HEK293T (cell line): ENCODE data around the gene SPIRE2.
"Not testable (repeated sequence)": the region's sequence is repeated elsewhere in the genome, so short reads cannot be mapped to it uniquely, and the experiment has no call there.

Experiments
- CTCF ChIA-PET: fragments of 350-600 bp; formaldehyde crosslinking; extraction: SDS; loops from one replicate; lab custom pipeline; 2021; ENCODE audit warnings: antibody characterized with exemption, inconsistent platforms; lab: Yijun Ruan, JAX
- POLR2A ChIA-PET: fragments of 350-600 bp; formaldehyde crosslinking; extraction: SDS; loops from one replicate; lab custom pipeline; 2020; ENCODE audit warnings: antibody characterized with exemption, inconsistent platforms; lab: Yijun Ruan, JAX
- DNase-seq: peaks from one replicate; pipeline ENCODE4 v3.0.0; 2012; ENCODE audit warnings: mixed read lengths; ENCODE audit errors: extremely low spot score
- ARNT ChIP-seq: fragments of 450-650 bp; IDR thresholded peaks from 2 replicates; pipeline ENCODE4 v1.6.1; 2017; ENCODE audit warnings: mild to moderate bottlenecking
- BHLHE40 ChIP-seq: fragments of 450-650 bp; IDR thresholded peaks from 2 replicates; pipeline ENCODE4 v1.6.1; 2016; ENCODE audit warnings: mild to moderate bottlenecking, moderate library complexity, borderline replicate concordance
- CTBP1 ChIP-seq: fragments of 450-650 bp; IDR thresholded peaks from 2 replicates; pipeline ENCODE4 v1.6.1; 2016; ENCODE audit warnings: borderline replicate concordance
- ELF4 ChIP-seq: fragments of 450-650 bp; IDR thresholded peaks from 2 replicates; pipeline ENCODE4 v1.6.1; 2017; ENCODE audit warnings: antibody characterized with exemption
- FOXA1 ChIP-seq: fragments of 450-650 bp; IDR thresholded peaks from 2 replicates; pipeline ENCODE4 v1.6.1; 2016; ENCODE audit warnings: mild to moderate bottlenecking
- FOXK2 ChIP-seq: fragments of 450-650 bp; IDR thresholded peaks from 2 replicates; pipeline ENCODE4 v1.6.1; 2016; ENCODE audit warnings: mild to moderate bottlenecking
- FOXM1 ChIP-seq: fragments of 450-650 bp; IDR thresholded peaks from 2 replicates; pipeline ENCODE4 v1.6.1; 2017; ENCODE audit warnings: mild to moderate bottlenecking, borderline replicate concordance
- HDGF ChIP-seq: fragments of 450-650 bp; IDR thresholded peaks from 2 replicates; pipeline ENCODE4 v1.6.1; 2017; ENCODE audit warnings: antibody characterized with exemption, borderline replicate concordance
- L3MBTL2 ChIP-seq: fragments of 450-650 bp; conservative IDR thresholded peaks from 2 replicates; pipeline ENCODE4 v1.6.1; 2016; ENCODE audit warnings: mild to moderate bottlenecking
- LEF1 ChIP-seq: fragments of 450-650 bp; IDR thresholded peaks from 2 replicates; pipeline ENCODE4 v1.6.1; 2017; ENCODE audit warnings: mild to moderate bottlenecking, borderline replicate concordance
- NFRKB ChIP-seq: fragments of 450-650 bp; IDR thresholded peaks from 2 replicates; pipeline ENCODE4 v1.6.1; 2016; ENCODE audit warnings: mild to moderate bottlenecking, moderate library complexity
- PKNOX1 ChIP-seq: fragments of 450-650 bp; IDR thresholded peaks from 2 replicates; pipeline ENCODE4 v1.6.1; 2016
- SP1 ChIP-seq: fragments of 450-650 bp; IDR thresholded peaks from 2 replicates; pipeline ENCODE4 v1.6.1; 2017
- SUZ12 ChIP-seq: fragments of 450-650 bp; IDR thresholded peaks from 2 replicates; pipeline ENCODE4 v1.6.1; 2016; ENCODE audit warnings: mild to moderate bottlenecking
- TARDBP ChIP-seq: fragments of 450-650 bp; IDR thresholded peaks from 2 replicates; pipeline ENCODE4 v1.6.1; 2016
- ZNF384 ChIP-seq: fragments of 450-650 bp; IDR thresholded peaks from 2 replicates; pipeline ENCODE4 v1.6.1; 2016

The SPIRE2 gene

GRCh38 chr16:89828199-89828869, at the start of gene SPIRE2:
Gene SPIRE2, plus strand, starts transcription at chr16:89828475. Its CDS starts 76 bp downstream, at chr16:89828551.
- ChIA-PET CTCF (interaction anchor here (1.0 kb wide), 2 partner anchors 10 to 32 kb away, joined by 3 to 4 read pairs; no protein-coding TSS in a partner anchor), POLR2A (interaction anchor here (1.0 to 2.8 kb wide), 8 partner anchors 9 to 122 kb away, joined by 3 to 15 read pairs (median 4); partner anchors contain the start of genes FANCA and TCF25)
- peak; percentile 49; the same call in 1 of the 2 replicates for TF ChIP-seq FOXM1
- TF ChIP-seq BHLHE40, result no peak
- peak; percentile 77 for DNase-seq

GRCh38 chr16:89779231-89779908, 48.9 kb upstream of the SPIRE2 start:
- DNase-seq, result no peak
- TF ChIP-seq ZNF384 (no peak), ARNT (no peak), PKNOX1 (no peak), SUZ12 (no peak), BHLHE40 (no peak), CTBP1 (no peak), SP1 (no peak), L3MBTL2 (no peak), FOXM1 (no peak)
- POLR2A ChIA-PET, result interaction anchor here (0.6 kb wide), 1 partner anchor 22 kb away, joined by 3 read pairs; no protein-coding TSS in a partner anchor
- CTCF ChIA-PET, result no interaction called here

- no peak for DNase-seq
- ChIA-PET POLR2A (no interaction called here), CTCF (no interaction called here)
- no peak for TF ChIP-seq FOXK2
- no peak for TF ChIP-seq PKNOX1
- no peak for TF ChIP-seq SUZ12
Measured at GRCh38 chr16:89779909-89780305, 48.4 kb upstream of the SPIRE2 start.

- TF ChIP-seq BHLHE40 (no peak), ELF4 (no peak), FOXK2 (no peak), CTBP1 (no peak), TARDBP (no peak), ARNT (no peak), NFRKB (no peak), SP1 (no peak), HDGF (no peak), FOXA1 (no peak), SUZ12 (no peak), FOXM1 (no peak), PKNOX1 (no peak), L3MBTL2 (no peak), ZNF384 (no peak), LEF1 (no peak)
- no peak for DNase-seq
- POLR2A ChIA-PET, result no interaction called here
- CTCF ChIA-PET, result no interaction called here
Measured at GRCh38 chr16:89782489-89782888, 45.8 kb upstream of the SPIRE2 start.

GRCh38 chr16:89783952-89784351, 44.3 kb upstream of the SPIRE2 start:
- DNase-seq, CTCF ChIA-PET, POLR2A ChIA-PET: not testable (repeated sequence)

GRCh38 chr16:89784406-89784805, 43.9 kb upstream of the SPIRE2 start:
- TF ChIP-seq ZNF384 (no peak), SP1 (no peak), CTBP1 (no peak), ARNT (no peak), HDGF (no peak), ELF4 (no peak), PKNOX1 (no peak), FOXK2 (no peak), FOXA1 (no peak), L3MBTL2 (no peak), NFRKB (no peak), LEF1 (no peak), TARDBP (no peak), FOXM1 (no peak), BHLHE40 (no peak), SUZ12 (no peak)
- ChIA-PET CTCF (no interaction called here), POLR2A (no interaction called here)
- DNase-seq, result no peak
